Chondrocyte (in vitro differentiated cells): ENCODE data around the gene HMGN4. TPM values are rescaled to one million over a fixed set of nuclear protein-coding genes. Genes with fewer than 3 reads are reported as not detected.

Source experiments
- DNase-seq: peaks from one replicate; pipeline ENCODE4 v3.0.0; 2021; ENCODE audit warnings: mixed read lengths, low spot score
- H3K27ac Mint-ChIP-seq: one replicate; pipeline ENCODE4 v1.8.0; 2021; ENCODE audit warnings: mild to moderate bottlenecking, moderate library complexity, mixed read lengths; ENCODE audit not compliant: unreplicated experiment
- H3K27me3 Mint-ChIP-seq: 2 replicates; pipeline ENCODE4 v1.8.0; 2021; ENCODE audit warnings: low read depth, mixed read lengths
- H3K36me3 Mint-ChIP-seq: 2 replicates; pipeline ENCODE4 v1.8.0; 2021; ENCODE audit warnings: low read depth, mixed read lengths
- H3K4me1 Mint-ChIP-seq: 2 replicates; pipeline ENCODE4 v1.8.0; 2021; ENCODE audit warnings: low read depth, mild to moderate bottlenecking, mixed read lengths
- H3K4me3 Mint-ChIP-seq: one replicate; pipeline ENCODE4 v1.8.0; 2021; ENCODE audit warnings: mild to moderate bottlenecking, moderate library complexity, mixed read lengths; ENCODE audit not compliant: unreplicated experiment
- H3K9me3 Mint-ChIP-seq: 2 replicates; pipeline ENCODE4 v1.8.0; 2021; ENCODE audit warnings: low read depth, mixed read lengths
- total RNA-seq: library from RNA; stranded (reverse); gene quantifications from 3 replicates; pipeline ENCODE4 v1.2.1, GENCODE V29; 2021
- TF ChIP-seq, protein P1 (sequence below): fragments of 200-600 bp; sonication (generic); IDR thresholded peaks from 2 replicates; pipeline ENCODE4 v1.5.0; 2021; ENCODE audit warnings: antibody characterized with exemption, mild to moderate bottlenecking, moderate library complexity

HMGN4 gene
- total RNA-seq, 1 donor from 2014 or later: 47.3 TPM

- Mint-ChIP-seq H3K27ac (no peak overlapping the region), H3K36me3 (no peaks in the 10 kb centered on the region), H3K4me1 (no peaks in the 10 kb centered on the region), H3K4me3 (no peak overlapping the region), H3K27me3 (peaks cover 48% of the 10 kb centered on the region), H3K9me3 (no peaks in the 10 kb centered on the region)
- no peak for DNase-seq
- TF ChIP-seq, protein P1, sequence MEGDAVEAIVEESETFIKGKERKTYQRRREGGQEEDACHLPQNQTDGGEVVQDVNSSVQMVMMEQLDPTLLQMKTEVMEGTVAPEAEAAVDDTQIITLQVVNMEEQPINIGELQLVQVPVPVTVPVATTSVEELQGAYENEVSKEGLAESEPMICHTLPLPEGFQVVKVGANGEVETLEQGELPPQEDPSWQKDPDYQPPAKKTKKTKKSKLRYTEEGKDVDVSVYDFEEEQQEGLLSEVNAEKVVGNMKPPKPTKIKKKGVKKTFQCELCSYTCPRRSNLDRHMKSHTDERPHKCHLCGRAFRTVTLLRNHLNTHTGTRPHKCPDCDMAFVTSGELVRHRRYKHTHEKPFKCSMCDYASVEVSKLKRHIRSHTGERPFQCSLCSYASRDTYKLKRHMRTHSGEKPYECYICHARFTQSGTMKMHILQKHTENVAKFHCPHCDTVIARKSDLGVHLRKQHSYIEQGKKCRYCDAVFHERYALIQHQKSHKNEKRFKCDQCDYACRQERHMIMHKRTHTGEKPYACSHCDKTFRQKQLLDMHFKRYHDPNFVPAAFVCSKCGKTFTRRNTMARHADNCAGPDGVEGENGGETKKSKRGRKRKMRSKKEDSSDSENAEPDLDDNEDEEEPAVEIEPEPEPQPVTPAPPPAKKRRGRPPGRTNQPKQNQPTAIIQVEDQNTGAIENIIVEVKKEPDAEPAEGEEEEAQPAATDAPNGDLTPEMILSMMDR: no peak
Observed at GRCh38 chr6:26588965-26589364, 50.8 kb downstream of the HMGN4 start.

GRCh38 chr6:26592649-26593048 lies 54.5 kb downstream of the HMGN4 start:
- Mint-ChIP-seq H3K4me1 (peaks cover 11% of the 10 kb centered on the region), H3K27me3 (peaks cover 39% of the 10 kb centered on the region), H3K4me3 (no peak overlapping the region), H3K36me3 (no peaks in the 10 kb centered on the region), H3K9me3 (no peaks in the 10 kb centered on the region), H3K27ac (no peak overlapping the region)
- DNase-seq: no peak
- TF ChIP-seq, protein P1: peak; percentile 32

- TF ChIP-seq, protein P1: no peak
- peaks cover 4% of the 10 kb centered on the region for H3K36me3 Mint-ChIP-seq
- DNase-seq: no peak
- H3K4me3 Mint-ChIP-seq: no peak overlapping the region
- H3K9me3 Mint-ChIP-seq: no peaks in the 10 kb centered on the region
- no peak overlapping the region for H3K27ac Mint-ChIP-seq
- peaks cover 18% of the 10 kb centered on the region for H3K4me1 Mint-ChIP-seq
- peaks cover 39% of the 10 kb centered on the region for H3K27me3 Mint-ChIP-seq
Observed at GRCh38 chr6:26593278-26594130, 55.3 kb downstream of the HMGN4 start.

DNA sequence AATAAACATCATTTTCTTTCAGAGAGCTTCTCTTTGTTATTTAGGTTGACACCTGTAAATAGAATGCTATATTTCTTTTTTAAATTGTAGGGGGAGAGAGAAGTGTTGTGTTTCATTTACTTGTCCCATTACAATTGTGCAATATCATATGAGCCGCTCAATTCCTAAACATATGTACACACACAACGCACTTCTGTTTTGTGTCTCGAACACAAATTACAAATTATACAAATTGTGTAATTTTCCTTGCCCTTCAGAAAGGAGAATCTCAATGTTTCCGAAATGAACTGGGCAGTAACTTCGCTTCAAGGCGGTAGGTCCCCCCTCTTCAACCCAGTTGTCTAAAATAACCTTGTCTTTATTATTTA lies 55.9 kb downstream of the HMGN4 start:
- Mint-ChIP-seq H3K4me3 (no peak overlapping the region), H3K4me1 (peaks cover 20% of the 10 kb centered on the region), H3K27me3 (peaks cover 39% of the 10 kb centered on the region), H3K27ac (no peak overlapping the region), H3K36me3 (peaks cover 6% of the 10 kb centered on the region), H3K9me3 (no peaks in the 10 kb centered on the region)
- no peak for DNase-seq
- TF ChIP-seq, protein P1: no peak

GRCh38 chr6:26594730-26595632 lies 56.8 kb downstream of the HMGN4 start:
- no peak for DNase-seq

More at GRCh38 chr6:26594730-26595632, 56.8 kb downstream of the HMGN4 start:
- no peaks in the 10 kb centered on the region for H3K9me3 Mint-ChIP-seq
- H3K27me3 Mint-ChIP-seq: peaks cover 35% of the 10 kb centered on the region
- H3K36me3 Mint-ChIP-seq: peaks cover 10% of the 10 kb centered on the region
- H3K4me1 Mint-ChIP-seq: peaks cover 20% of the 10 kb centered on the region
- no peak overlapping the region for H3K4me3 Mint-ChIP-seq
- TF ChIP-seq, protein P1: no peak
- H3K27ac Mint-ChIP-seq: no peak overlapping the region
